ENCODE data around the gene SCYL1. TPM values are rescaled to one million over a fixed set of nuclear protein-coding genes. Genes with fewer than 3 reads are reported as not detected.

Gene SCYL1
- total and polyA plus RNA-seq, 8 donors = 51.7 to 82.5 (median 60.9) TPM

- H3K4me3 ChIP-seq = peak overlapping the region in 1 of 2 donors; percentile 77
These were observed 46.3 kb upstream of the SCYL1 start for GRCh38 chr11:65478388-65479183.

GRCh38 chr11:65479184-65480145, 45.4 kb upstream of the SCYL1 start:
- intact Hi-C loops (cut with DNase I) = no loop called here
- no peak overlapping the region for H3K4me3 ChIP-seq
- H3K27me3 ChIP-seq = no peaks in the 10 kb centered on the region
- peak; percentile 11 to 25 for TF ChIP-seq CTCF (IDR thresholded peaks at IDR 0.05)
- H3K4me1 ChIP-seq = peaks cover 17 to 64% of the 10 kb centered on the region in 2 donors
- peak overlapping the region; percentile 99 for H3K27ac ChIP-seq
- peak in 2 of 4 donors; percentile 77 to 89 for DNase-seq
- H3K9me3 ChIP-seq = no peaks in the 10 kb centered on the region
- no peaks in the 10 kb centered on the region for H3K36me3 ChIP-seq
- ATAC-seq = peak; percentile 35

More at GRCh38 chr11:65478388-65479183, 46.3 kb upstream of the SCYL1 start:
- Histone ChIP-seq H3K9me3 (no peaks in the 10 kb centered on the region), H3K4me1 (peaks cover 17 to 71% of the 10 kb centered on the region in 2 donors), H3K36me3 (no peaks in the 10 kb centered on the region), H3K27me3 (no peaks in the 10 kb centered on the region), H3K27ac (peak overlapping the region; percentile 99)
- DNase-seq = peak in 2 of 4 donors; percentile 68 to 79
- peak; percentile 7 for ATAC-seq
- TF ChIP-seq CTCF (IDR thresholded peaks at IDR 0.05) = no peak
- intact Hi-C loops (cut with DNase I) = no loop called here

- intact Hi-C loops (cut with DNase I) = no loop called here
- H3K27ac ChIP-seq = no peak overlapping the region
- peaks cover 20 to 66% of the 10 kb centered on the region in 2 donors for H3K4me1 ChIP-seq
- TF ChIP-seq CTCF (IDR thresholded peaks at IDR 0.05) = no peak
- H3K27me3 ChIP-seq = no peaks in the 10 kb centered on the region
- no peaks in the 10 kb centered on the region for H3K9me3 ChIP-seq
- ATAC-seq (no peak), DNase-seq (no peak)
- no peak overlapping the region for H3K4me3 ChIP-seq
- H3K36me3 ChIP-seq = no peaks in the 10 kb centered on the region
These were observed 42.5 kb upstream of the SCYL1 start for GRCh38 chr11:65482306-65482850.

GRCh38 chr11:65485920-65486219, 39.0 kb upstream of the SCYL1 start:
- intact Hi-C loops (cut with DNase I) = no loop called here
- ATAC-seq (no peak), DNase-seq (no peak)
- no peaks in the 10 kb centered on the region for H3K27me3 ChIP-seq
- H3K9me3 ChIP-seq = no peaks in the 10 kb centered on the region
- H3K4me1 ChIP-seq = peaks cover 41 to 71% of the 10 kb centered on the region in 2 donors
- TF ChIP-seq CTCF (IDR thresholded peaks at IDR 0.05) = no peak
- H3K4me3 ChIP-seq = no peak overlapping the region
- H3K36me3 ChIP-seq = no peaks in the 10 kb centered on the region
- H3K27ac ChIP-seq = peak overlapping the region; percentile 4 to 37

All from left lung (tissue), 10 donors.